Head of caudate nucleus (tissue), 42 donors: ENCODE results near the gene GRIK4.
"Not testable (repeated sequence)": the region's sequence is repeated elsewhere in the genome, so short reads cannot be mapped to it uniquely, and the experiment has no call there.

ENCODE experiments used
- DNase-seq, 42 donors: peaks; one replicate each; pipeline versions ENCODE4 v3.0.0 to v3.0.0-alpha.2; 2020 to 2021; ENCODE audit warnings: mixed read lengths in 7 of 42
- intact Hi-C: fragments of 100-400 bp; cut with DNase I; formaldehyde crosslinking; loops from one replicate; pipeline ENCODE4 v1.15.0; 2022

GRIK4 gene

DNA sequence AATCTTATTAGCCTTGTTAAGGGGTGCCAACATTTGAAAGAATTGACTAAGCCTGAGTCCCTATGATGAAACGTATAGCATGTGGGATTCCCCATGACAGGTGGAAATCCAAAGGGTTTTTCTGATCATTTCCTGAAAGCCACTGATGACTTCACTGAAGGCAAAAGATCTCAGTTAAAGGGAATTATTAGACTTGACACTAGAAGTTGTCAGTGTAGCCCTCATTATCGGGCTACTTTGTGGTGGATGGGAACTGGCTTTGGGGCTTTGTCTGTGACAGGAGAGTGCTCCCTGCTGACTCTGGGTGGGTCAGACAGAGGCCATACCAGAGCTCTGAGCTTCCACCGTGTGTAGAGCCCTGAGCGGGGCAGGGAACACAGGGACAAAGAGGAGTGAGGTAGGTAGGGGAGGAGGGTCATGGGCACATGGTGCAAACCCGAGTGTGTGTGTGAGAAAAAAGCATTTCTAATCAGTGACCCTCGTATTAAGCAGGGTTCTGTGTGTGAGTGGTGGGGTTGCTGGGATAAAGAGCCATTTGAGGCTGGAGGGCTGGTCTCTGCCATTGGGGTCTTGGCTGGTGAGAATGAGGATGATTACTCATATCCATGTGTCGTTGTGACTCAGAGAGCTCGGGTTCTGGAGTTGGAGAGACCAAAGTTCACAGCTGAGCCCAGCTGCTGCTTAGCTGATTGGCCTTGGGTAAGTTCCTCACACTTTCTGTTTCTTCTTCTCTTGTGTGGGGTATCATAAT is 101.1 kb downstream of the GRIK4 start:
- DNase-seq = no peak
- intact Hi-C loops = no loop called here

DNA sequence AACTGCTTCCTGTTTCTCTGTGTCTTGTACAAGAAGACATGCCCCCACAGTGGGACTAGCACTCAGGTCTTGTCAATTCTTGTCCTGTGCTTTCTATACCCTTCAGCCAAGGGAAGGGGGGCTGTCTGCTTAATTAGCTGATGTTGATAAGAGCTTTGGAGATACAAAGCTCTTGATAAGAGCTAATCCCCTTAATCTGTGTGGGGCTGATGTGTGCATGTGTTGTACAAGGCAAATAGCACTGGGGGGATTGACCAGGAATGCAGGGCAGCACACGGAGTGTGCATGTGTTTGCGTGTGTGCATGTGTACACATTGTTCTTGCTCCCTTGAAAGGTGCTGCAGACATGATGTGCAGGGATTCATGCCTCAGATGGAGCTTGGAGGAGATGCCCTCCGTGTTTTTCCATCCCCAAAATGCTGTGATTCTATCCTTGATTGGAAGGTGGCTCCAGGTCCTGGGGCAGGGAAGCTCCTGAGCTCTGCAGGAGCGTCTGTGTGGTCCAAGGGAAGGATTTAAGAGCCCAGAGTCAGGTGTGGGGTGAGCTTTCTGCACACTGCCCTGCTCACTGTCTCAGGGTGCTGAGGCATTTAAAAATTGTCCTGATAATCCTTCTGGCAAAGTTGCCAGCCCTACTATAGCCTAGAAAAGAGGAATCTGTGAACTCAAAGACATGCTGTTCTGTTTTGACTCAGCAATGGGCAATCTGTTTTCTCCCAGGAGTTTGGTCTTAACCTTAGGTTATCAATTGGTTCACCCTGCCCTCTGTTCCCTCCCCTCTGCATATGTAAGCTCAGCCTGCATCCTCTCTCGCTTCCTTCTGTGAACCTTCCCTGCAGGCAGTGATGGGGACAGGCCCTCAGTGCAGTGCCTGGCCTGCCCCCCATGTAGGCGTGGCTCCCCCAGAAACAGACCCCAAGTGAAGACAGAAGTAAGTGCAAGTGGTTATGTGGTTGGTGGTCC is 102.0 kb downstream of the GRIK4 start:
- no peak for DNase-seq
- intact Hi-C loops = no loop called here

DNA sequence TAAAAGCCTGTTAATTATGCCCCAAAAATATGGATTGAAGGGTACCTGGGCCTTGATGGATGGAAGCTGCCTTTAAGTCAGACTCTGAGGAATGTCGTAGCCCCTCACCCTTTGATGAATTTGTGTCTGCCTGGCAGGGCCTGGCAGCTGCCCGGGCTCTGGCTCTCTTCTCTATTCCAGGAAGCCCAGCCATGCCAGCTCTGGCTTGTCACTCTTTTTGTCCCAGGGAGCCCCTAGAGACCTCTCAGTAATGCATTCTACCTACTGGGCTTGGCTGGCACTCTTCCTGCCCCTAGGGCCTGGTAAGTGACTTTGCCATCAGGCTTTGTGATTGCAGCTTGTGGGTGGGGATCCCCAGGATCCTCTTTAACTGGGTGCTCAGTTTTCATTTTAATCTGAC is 103.8 kb downstream of the GRIK4 start:
- intact Hi-C loops = no loop called here
- DNase-seq = no peak

DNA sequence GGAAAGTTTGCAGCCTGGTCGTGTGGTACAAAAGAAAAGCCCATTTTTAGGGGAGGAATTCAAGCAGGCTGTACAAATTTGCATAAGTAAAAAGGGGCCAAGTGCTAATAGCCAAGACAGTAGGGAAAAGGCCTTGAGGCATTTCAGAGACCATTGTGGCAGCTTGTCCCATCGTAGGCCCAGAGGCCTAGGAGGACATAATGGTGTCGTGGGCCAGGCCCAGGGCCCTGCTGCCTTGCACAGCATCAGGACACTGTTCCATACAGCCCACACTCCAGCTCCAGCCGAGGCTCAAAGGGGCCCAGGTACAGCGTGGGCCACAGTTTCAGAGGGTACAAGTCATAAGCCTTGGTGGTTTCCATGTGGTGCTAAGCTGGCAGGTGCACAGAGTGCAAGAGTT is 106.9 kb downstream of the GRIK4 start:
- no peak for DNase-seq
- intact Hi-C loops = no loop called here

DNA sequence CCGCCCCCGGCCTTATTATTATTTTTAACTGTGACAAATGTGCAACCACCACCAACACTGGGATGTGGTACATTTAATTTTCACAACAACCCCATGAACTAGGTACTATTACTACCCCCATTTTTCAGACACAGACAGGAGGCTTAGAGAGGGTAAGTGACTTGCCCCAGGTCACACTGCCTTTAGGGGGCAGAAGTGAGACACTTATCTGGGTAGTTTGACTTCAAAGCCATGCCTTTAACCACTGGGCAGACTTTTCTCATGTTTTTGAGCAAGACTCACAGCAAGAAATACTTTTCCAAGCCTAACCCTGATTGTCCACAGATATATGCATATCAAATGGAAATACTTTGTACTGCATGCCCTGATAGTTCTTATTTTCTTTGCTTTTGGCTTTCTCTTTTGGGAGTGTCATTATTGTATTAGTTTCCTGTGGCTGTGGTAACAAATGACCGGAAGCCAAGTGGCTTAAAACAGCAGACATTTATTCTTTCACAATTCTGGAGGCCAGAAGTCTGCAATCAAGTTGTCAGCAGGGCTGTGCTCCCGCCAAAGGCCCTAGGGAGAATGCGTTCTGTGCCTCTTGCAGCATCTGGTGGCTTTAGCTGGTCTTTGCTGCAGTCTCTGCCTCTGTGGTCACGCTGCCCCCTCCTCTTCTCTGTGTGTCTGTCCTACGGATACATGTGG is 110.8 kb downstream of the GRIK4 start:
- DNase-seq = no peak
- intact Hi-C loops = no loop called here

DNA sequence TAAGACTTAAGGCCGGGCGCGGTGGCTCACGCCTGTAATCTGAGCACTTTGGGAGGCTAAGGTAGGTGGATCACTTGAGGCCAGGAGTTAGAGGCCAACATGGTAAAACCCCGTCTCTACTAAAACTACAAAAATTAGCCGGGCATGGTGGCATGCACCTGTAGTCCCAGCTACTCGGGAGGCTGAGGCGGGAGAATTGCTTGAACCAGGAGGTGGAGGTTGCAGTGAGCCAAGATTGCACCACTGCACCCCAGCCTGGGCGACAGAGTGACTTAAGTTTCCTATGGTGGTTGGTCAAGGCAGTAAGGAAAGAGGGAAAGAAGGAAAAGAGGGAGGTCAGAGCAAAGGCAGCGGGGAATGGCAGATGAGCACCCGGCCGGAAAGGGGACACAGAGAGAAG is 113.4 kb downstream of the GRIK4 start:
- DNase-seq, intact Hi-C loops: not testable (repeated sequence)

DNA sequence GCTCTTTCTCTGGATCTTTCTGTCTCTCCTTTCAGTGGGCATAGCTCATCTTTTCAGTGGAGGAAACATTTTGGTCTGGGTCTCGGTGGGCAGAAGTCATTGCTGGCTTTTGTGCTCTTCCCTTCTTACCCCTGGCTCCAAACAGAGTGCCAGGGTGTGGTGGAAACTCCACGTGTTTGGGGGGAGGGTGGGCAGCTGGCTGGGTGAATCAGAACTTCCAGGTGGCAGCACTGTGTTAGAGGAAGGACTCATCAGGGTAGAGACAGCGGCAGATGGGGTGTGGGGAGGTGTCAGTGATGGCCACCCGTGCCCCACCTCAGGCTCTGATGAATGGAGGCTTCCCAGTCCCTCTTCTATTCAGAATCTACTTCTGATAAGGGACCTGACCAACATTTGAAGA is 114.0 kb downstream of the GRIK4 start:
- DNase-seq = no peak
- intact Hi-C loops = no loop called here

DNA sequence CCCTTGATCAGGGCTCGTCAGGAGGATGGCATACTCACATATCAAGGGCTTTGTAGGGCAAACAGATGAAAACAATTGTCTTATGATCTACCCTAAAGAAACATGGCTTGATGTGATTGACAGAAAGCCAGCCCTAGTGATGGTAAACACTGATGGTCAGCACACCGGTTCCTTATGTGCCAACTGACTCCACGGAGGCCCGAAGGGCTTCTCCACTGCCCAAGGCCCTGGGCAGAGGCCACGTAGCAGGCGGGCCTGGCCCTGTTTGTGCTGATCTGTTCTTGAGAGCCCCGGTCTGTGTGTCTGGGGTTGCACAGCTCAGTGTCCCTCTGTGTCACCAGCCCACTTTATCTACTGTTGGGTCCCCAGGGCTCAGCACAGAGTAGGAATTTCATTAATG is 115.2 kb downstream of the GRIK4 start:
- DNase-seq = no peak
- intact Hi-C loops = no loop called here

DNA sequence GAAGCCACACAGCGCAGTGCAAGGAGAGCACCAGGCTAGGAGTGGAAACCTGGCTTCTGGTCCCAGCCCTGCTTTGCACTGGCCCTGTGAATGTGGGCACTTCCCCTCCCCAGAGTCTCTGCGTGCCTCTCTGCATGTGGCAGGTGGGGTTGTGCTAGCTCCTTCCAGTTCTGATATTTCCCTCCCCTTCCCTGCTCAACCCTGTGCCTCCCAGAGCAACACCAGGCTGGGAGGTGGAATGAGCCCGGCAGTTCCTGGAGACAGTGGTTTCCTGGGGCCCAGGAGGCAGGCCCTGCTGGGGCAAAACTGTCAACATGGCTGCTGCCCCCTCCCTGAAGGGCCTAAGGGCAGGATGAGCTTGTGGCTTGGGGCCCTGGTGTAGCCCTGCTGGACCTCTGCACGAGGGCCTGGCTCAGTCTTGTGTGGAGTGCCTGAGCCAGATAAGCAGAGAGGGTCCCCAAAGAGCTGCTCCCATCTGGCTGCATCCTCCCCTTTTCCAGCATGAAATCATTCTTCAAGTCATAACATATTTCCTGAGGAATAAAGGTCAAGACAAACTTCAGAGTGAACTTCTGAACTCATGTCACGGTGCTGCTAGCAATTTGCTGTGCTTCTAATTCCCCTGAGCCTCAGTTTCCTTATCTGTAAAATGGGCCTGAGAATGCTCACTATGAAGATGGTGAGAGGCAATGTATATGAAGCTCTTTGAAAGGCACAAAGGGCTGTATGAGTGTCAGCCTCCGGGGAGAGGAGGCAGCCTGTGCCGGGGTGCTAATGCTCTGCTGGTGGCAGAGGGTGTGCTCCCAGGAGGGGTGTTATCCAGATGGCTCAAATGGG is 116.0 kb downstream of the GRIK4 start:
- intact Hi-C loops = no loop called here
- no peak for DNase-seq

DNA sequence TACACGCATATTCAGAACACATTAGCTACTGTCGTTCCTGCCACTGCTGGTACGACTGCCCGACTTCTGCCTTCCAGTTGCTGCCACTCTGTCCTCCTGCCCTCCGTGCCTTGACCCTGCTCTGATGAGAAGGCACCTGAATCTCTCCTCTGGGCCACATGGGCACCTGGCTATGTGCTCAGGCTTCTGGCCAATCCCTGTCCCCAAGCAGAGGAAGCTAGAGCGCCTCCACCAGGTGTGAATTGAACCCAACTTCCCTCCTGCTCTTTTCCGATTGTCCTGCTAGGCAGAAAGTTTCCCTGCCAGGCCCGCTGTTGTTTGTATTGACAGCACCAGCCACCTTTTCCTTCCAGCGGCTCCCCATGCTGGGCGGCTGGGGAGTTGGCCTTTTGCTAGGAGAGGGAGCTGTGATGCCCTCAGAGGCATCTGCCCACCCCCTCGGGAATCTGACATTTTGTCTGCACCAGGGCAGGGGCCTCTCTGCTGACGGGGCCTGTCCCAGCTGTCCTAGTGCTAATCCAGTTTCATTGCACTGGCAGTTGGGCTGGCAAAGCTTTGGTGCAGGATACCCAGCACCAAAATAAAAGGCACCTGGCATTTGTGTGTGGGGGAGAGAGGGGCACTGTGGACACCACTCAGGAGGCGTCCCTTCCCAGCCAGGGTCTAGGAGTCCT is 118.0 kb downstream of the GRIK4 start:
- intact Hi-C loops = no loop called here
- DNase-seq = no peak

DNA sequence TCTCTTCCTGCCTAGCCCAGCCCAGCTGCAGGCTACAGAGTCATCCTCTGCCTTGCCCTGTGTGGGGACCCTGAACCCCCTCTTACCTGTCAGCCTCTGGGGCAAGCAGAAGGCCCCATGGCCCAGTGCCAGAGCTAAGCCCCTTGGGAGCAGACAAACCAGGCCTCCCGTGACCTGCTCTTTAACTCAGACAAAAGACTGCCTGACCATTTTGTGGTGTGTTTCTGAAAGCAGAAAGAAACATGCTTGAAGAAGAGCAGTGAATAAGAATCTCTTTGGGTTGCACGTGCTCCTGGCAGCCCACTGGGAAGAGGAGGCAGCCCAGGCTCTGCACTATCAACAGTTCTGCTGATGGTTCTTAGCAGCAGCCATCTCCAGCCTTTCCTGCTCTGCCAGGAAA is 118.6 kb downstream of the GRIK4 start:
- DNase-seq = no peak
- intact Hi-C loops = no loop called here

DNA sequence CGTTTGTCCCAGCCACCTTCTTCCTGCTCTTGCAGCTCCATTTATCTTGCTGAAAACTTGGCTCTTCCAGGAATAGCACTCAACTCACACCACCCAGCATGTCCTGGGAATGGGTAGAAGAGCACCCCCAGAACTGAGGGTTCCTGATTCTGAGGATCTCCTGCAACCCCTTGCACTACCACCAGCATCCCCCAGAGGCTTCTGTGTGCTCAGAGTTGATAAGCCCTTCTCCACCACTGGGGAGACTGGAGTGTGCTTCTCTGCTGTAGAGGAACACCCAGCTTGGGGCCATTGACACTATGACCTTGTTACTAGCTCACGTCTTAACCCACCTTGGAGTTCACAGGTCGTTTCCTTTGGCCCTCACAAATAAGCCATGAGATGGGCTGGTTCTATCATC is 121.0 kb downstream of the GRIK4 start:
- DNase-seq = no peak
- intact Hi-C loops = no loop called here

DNA sequence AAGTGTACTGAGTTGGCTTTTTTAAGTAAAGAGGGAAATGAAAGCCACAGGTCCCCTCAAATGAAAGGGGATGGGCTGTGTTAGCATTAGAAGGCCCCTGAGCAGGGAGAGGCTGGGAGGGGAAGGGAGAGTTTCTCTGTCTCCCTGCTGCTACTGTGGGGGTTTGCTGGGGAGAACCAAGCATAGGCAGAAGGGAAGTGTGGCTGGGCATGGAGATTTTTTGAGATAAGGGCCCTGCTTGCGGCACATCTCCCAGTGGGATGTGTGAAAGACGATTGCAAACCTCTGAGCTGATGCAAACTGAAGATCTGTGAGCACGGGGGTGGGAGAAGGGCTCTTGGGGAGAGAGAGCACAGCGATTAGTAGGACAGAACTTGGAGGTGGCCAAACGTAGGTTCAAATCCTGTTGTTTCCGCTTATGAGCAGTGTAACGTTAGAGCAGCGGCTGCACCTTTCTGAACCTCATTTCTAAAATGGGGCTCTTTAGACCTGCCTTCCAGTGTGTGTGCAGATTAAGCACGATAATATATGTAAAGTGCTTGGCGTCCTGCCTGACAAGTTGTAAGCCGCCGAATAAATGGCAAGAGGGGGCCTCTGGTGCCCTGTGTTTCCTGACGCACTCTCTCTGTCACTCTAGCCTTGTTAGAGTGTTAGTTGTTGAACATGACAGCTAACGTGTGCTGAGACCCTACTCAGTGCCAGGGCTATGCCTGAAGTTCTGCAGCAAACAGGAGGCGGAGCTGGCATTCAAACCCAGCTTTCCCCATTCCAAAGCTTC is 122.3 kb downstream of the GRIK4 start:
- DNase-seq = no peak
- intact Hi-C loops = no loop called here

DNA sequence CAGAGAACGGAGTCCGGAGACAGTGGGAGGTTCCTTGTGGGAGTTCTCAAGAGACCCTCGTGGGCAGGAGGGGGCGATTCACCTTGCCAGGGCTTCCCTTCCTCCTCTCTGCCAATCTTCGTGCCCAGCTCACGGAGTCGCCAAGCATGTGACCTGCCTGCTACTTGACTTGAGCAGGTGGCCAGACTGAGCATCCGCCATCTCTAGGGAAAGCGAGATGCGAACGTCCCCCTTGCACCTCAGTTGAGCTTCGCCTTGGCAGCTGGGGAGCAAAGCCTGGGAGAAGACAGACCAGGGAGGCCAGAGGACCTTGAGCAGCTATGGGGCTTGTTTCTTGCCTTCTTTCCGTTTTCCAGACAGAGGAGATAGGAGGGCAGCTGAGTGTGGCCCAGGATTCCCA is 123.2 kb downstream of the GRIK4 start:
- intact Hi-C loops = no loop called here
- DNase-seq = no peak

DNA sequence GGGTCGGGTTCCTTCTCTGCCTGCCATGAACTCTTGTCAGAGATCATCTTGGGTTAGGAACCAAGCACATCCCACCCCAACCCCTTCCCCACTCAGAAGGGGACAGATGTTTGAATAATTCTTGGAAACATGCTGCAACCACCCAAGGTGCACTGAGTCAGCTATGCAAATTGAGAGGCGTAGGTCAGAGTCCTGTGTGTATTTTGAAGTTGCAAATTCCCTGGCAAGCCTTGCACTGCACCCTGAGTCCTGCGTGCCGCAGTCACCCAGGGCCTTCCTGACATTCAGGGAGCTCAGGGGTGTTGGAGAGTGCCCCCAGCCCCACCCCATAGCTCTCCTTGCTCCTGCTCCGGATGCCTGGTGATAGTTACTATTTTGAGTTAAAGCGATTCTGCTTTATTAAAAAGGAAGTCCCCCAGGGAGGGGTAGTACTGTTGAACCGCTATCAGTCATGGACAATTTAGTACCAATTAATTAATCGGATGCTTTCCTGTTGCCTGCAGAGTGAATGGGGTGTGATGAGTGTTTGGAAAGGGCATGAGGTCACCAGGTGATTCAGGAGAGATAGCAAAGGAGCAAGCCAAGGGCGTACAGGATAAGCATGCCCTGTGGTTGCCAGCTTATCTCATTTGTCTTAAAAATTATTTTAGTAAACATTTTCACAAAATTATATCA is 123.7 kb downstream of the GRIK4 start:
- intact Hi-C loops = no loop called here
- no peak for DNase-seq

DNA sequence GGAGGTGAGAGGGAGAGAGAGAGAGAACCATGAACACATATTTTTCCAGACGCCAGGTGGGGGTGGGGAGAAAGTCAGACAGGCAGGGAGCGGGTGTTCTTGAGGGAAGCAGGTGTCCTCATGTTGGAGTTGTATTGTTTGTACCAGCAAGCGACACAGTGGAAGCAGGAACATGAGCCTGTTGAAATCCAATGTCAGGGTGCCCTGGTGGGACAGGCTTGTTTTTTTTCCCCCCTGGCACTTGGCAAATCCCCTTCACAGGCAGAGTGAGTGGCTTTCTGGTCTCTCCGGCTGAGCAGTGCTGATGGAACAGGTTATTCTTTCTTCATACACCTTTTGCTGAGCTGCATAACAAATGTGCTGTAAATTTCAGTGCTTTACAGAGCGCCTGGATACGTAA is 125.6 kb downstream of the GRIK4 start:
- no peak for DNase-seq

DNA sequence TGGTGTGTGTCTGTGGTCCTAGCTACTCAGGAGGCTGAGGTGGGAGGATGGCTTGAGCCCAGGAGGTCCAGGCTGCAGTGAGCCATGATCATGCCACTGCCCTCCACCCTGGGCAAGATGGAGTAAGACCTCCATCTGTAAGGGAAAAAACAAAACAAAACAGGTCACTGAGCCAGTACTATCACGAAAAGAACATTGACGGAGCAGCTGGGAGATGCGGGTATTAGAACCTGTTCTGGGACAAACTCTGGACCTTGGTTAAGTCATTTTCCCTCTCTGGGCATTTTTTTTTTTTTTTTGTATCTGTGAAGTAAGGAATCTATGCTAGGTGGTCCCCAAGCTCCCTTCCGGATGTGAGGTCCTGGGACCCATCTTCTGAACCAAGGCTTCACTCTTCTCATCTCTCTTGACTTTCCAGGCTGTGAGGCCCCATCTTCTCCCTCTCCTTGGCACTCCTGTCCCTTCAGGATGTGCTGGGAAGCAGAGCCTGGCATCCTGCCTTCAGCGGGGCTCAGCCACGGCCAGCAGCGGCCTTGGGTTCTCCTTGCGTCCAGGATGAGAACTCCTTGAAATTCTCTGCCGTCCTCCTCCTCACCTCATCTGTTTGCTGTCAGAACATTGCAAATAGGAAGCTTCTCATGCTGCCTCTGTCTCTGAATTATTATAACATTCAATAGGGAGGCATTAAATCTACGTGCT is 130.8 kb downstream of the GRIK4 start:
- intact Hi-C loops = no loop called here
- DNase-seq = no peak

More for the DNA sequence above, 125.6 kb downstream of the GRIK4 start:
- intact Hi-C loops = no loop called here
